Naive thymus-derived CD4-positive, alpha-beta T cell (primary cell): Measurements from ENCODE around the gene SLIT3. TPM values are rescaled to one million over a fixed set of nuclear protein-coding genes. Genes with fewer than 3 reads are reported as not detected.
"Not testable (repeated sequence)": the region's sequence is repeated elsewhere in the genome, so short reads cannot be mapped to it uniquely, and the experiment has no call there.

Source experiments
- ATAC-seq: fragments of 150-1000 bp; cut with Tn5 transposase; 2 replicates; pipeline ENCODE4 v1.10.0; 2021; ENCODE audit warnings: mild to moderate bottlenecking, moderate library complexity
- CTCF ChIA-PET: fragments of 350-600 bp; sonication (Branson Sonifier 250); formaldehyde crosslinking; loops from one replicate; lab custom pipeline; 2021; ENCODE audit warnings: antibody characterized with exemption; lab: Charles Lee
- POLR2A ChIA-PET: fragments of 350-600 bp; sonication (Branson Sonifier 250); formaldehyde crosslinking; loops from one replicate; lab custom pipeline; 2021; ENCODE audit warnings: antibody characterized with exemption, inconsistent platforms; lab: Charles Lee
- DNase-seq, 9 donors: peaks; one replicate each; pipeline versions ENCODE4 v3.0.0 to v3.0.0-alpha.2; 2020 to 2022; ENCODE audit warnings: mixed read lengths in 1 of 9
- H3K27ac ChIP-seq: one replicate; pipeline ENCODE4 v1.7.0; 2013; ENCODE audit warnings: mild to moderate bottlenecking, low read depth, low read length, moderate library complexity
- H3K27me3 ChIP-seq, 2 donors: one replicate each; pipeline ENCODE4 v1.7.0; 2013; ENCODE audit warnings: low read length in 2 of 2, mild to moderate bottlenecking in 2 of 2, moderate library complexity in 2 of 2; ENCODE audit not compliant: control insufficient read depth in 2 of 2, insufficient read depth in 2 of 2
- H3K36me3 ChIP-seq, 3 experiments: 1 replicate in 2 of 3; 2 replicates in 1 of 3; pipeline ENCODE4 v1.7.0; 2013; ENCODE audit warnings: low read length in 3 of 3, mild to moderate bottlenecking in 3 of 3, moderate library complexity in 1 of 3; ENCODE audit not compliant: insufficient read depth in 3 of 3, control insufficient read depth in 2 of 3
- H3K4me1 ChIP-seq, 2 donors: one replicate each; pipeline ENCODE4 v1.7.0; 2013; ENCODE audit warnings: low read length in 2 of 2, mild to moderate bottlenecking in 2 of 2, moderate library complexity in 1 of 2; ENCODE audit not compliant: control insufficient read depth in 2 of 2, insufficient read depth in 2 of 2
- H3K4me3 ChIP-seq: 2 replicates; pipeline ENCODE4 v1.7.0; 2013; ENCODE audit warnings: mild to moderate bottlenecking, low read length
- H3K9me3 ChIP-seq, 3 experiments: 1 replicate in 2 of 3; 2 replicates in 1 of 3; pipeline ENCODE4 v1.7.0; 2013; ENCODE audit warnings: low read length in 3 of 3; ENCODE audit not compliant: control insufficient read depth in 2 of 3
- H3K27ac Mint-ChIP-seq, 9 donors: one replicate each; pipeline ENCODE4 v1.8.0; 2020 to 2022; ENCODE audit warnings: mixed read lengths in 9 of 9, mild to moderate bottlenecking in 8 of 9, moderate library complexity in 5 of 9, inconsistent platforms in 2 of 9
- H3K27me3 Mint-ChIP-seq, 5 donors: one replicate each; pipeline ENCODE4 v1.8.0; 2021 to 2022; ENCODE audit warnings: mixed read lengths in 5 of 5, mild to moderate bottlenecking in 1 of 5
- H3K36me3 Mint-ChIP-seq, 5 donors: one replicate each; pipeline ENCODE4 v1.8.0; 2020 to 2022; ENCODE audit warnings: mixed read lengths in 5 of 5, mild to moderate bottlenecking in 3 of 5, inconsistent platforms in 1 of 5
- H3K4me1 Mint-ChIP-seq, 7 donors: one replicate each; pipeline ENCODE4 v1.8.0; 2020 to 2022; ENCODE audit warnings: mixed read lengths in 7 of 7, mild to moderate bottlenecking in 3 of 7, inconsistent platforms in 1 of 7
- H3K4me3 Mint-ChIP-seq, 10 donors: one replicate each; pipeline ENCODE4 v1.8.0; 2020 to 2022; ENCODE audit warnings: mild to moderate bottlenecking in 10 of 10, mixed read lengths in 10 of 10, moderate library complexity in 6 of 10, inconsistent platforms in 2 of 10
- H3K9me3 Mint-ChIP-seq, 11 donors: one replicate each; pipeline ENCODE4 v1.8.0; 2020 to 2022; ENCODE audit warnings: mixed read lengths in 11 of 11, mild to moderate bottlenecking in 4 of 11, inconsistent platforms in 1 of 11, moderate library complexity in 1 of 11
- intact Hi-C, 2 donors: fragments of 100-400 bp; cut with micrococcal nuclease; formaldehyde crosslinking; loops; one replicate each; pipeline ENCODE4 v1.15.1; 2023
- polyA plus RNA-seq, 2 donors: library from polyadenylated mRNA; unstranded; fragments of 300-500 nt; fragmentation: Illumina TruSeq; gene quantifications; one replicate each; pipeline ENCODE4 v1.2.3, GENCODE V29; 2021
- total RNA-seq, 6 experiments: library from RNA in 5 of 6; stranded (reverse) in 5 of 6; gene quantifications; 1 replicate in 5 of 6; 2 replicates in 1 of 6; pipeline ENCODE4 v1.2.3 and lab custom pipeline; 2021 to 2026

SLIT3 gene
- total and polyA plus RNA-seq, 7 experiments from 2014 or later: 0.34 TPM; not detected in 6

GRCh38 chr5:169106911-169107706 is 193.8 kb downstream of the SLIT3 start:
- intact Hi-C loops: no loop called here
- no peak for DNase-seq
- Mint-ChIP-seq H3K9me3 (peaks cover 0 to 10% (median 4%) of the 10 kb centered on the region in 11 donors), H3K27me3 (peaks cover 0 to 24% (median 4%) of the 10 kb centered on the region in 5 donors), H3K4me3 (no peak overlapping the region), H3K36me3 (no peaks in the 10 kb centered on the region), H3K27ac (no peak overlapping the region), H3K4me1 (no peaks in the 10 kb centered on the region)
- no peak overlapping the region for H3K4me3 ChIP-seq
- CTCF ChIA-PET: no interaction called here
- H3K27me3 ChIP-seq: no peaks in the 10 kb centered on the region
- no peaks in the 10 kb centered on the region for H3K4me1 ChIP-seq
- H3K27ac ChIP-seq: no peak overlapping the region
- ATAC-seq: no peak
- POLR2A ChIA-PET: no interaction called here
- H3K36me3 ChIP-seq: no peaks in the 10 kb centered on the region
- no peaks in the 10 kb centered on the region for H3K9me3 ChIP-seq

GRCh38 chr5:169105582-169105981 is 195.4 kb downstream of the SLIT3 start:
- H3K36me3 Mint-ChIP-seq, ATAC-seq, H3K4me3 Mint-ChIP-seq, H3K4me1 ChIP-seq, H3K9me3 ChIP-seq, intact Hi-C loops, H3K27ac ChIP-seq, H3K4me1 Mint-ChIP-seq, H3K4me3 ChIP-seq, H3K36me3 ChIP-seq, POLR2A ChIA-PET, DNase-seq, H3K27me3 ChIP-seq, H3K27ac Mint-ChIP-seq: not testable (repeated sequence)
- Mint-ChIP-seq H3K9me3 (peaks cover 0 to 14% (median 4%) of the 10 kb centered on the region in 11 donors), H3K27me3 (peaks cover 0 to 24% (median 4%) of the 10 kb centered on the region in 5 donors)
- CTCF ChIA-PET: interaction anchor here (0.7 kb wide), 1 partner anchor 465 kb away, joined by 3 read pairs; no protein-coding TSS in a partner anchor

- CTCF ChIA-PET: no interaction called here
- Mint-ChIP-seq H3K36me3 (no peaks in the 10 kb centered on the region), H3K4me3 (no peak overlapping the region), H3K27ac (no peak overlapping the region), H3K27me3 (peaks cover 0 to 24% (median 4%) of the 10 kb centered on the region in 5 donors), H3K4me1 (no peaks in the 10 kb centered on the region), H3K9me3 (peaks cover 0 to 14% (median 4%) of the 10 kb centered on the region in 11 donors)
- Histone ChIP-seq H3K27ac (no peak overlapping the region), H3K36me3 (no peaks in the 10 kb centered on the region), H3K27me3 (no peaks in the 10 kb centered on the region), H3K4me1 (no peaks in the 10 kb centered on the region), H3K4me3 (no peak overlapping the region), H3K9me3 (no peaks in the 10 kb centered on the region)
- intact Hi-C loops: no loop called here
- ATAC-seq (no peak), DNase-seq (no peak)
- POLR2A ChIA-PET: no interaction called here
Measured at GRCh38 chr5:169104937-169105494, 195.9 kb downstream of the SLIT3 start.

- Histone ChIP-seq H3K4me1 (no peaks in the 10 kb centered on the region), H3K36me3 (no peaks in the 10 kb centered on the region), H3K27me3 (no peaks in the 10 kb centered on the region), H3K27ac (no peak overlapping the region), H3K4me3 (no peak overlapping the region), H3K9me3 (no peaks in the 10 kb centered on the region)
- Mint-ChIP-seq H3K9me3 (peaks cover 0 to 10% (median 2%) of the 10 kb centered on the region in 11 donors), H3K4me3 (no peak overlapping the region), H3K27ac (no peak overlapping the region), H3K36me3 (no peaks in the 10 kb centered on the region), H3K27me3 (peaks cover 0 to 31% (median 4%) of the 10 kb centered on the region in 5 donors), H3K4me1 (no peaks in the 10 kb centered on the region)
- no peak for ATAC-seq
- DNase-seq: no peak
- ChIA-PET CTCF (no interaction called here), POLR2A (no interaction called here)
- intact Hi-C loops: no loop called here
Measured at GRCh38 chr5:169103586-169104181, 197.3 kb downstream of the SLIT3 start.

- no peak overlapping the region for H3K27ac Mint-ChIP-seq
- no peak overlapping the region for H3K4me3 Mint-ChIP-seq
- no peaks in the 10 kb centered on the region for H3K4me1 Mint-ChIP-seq
- H3K9me3 ChIP-seq: no peaks in the 10 kb centered on the region
- no peak overlapping the region for H3K27ac ChIP-seq
- H3K4me3 ChIP-seq: no peak overlapping the region
- H3K36me3 Mint-ChIP-seq: no peaks in the 10 kb centered on the region
- peaks cover 0 to 6% (median 2%) of the 10 kb centered on the region in 11 donors for H3K9me3 Mint-ChIP-seq
- H3K27me3 Mint-ChIP-seq: peaks cover 0 to 32% (median 4%) of the 10 kb centered on the region in 5 donors
- POLR2A ChIA-PET: no interaction called here
- no peaks in the 10 kb centered on the region for H3K4me1 ChIP-seq
- H3K36me3 ChIP-seq: no peaks in the 10 kb centered on the region
- CTCF ChIA-PET: no interaction called here
- intact Hi-C loops: no loop called here
- H3K27me3 ChIP-seq: no peaks in the 10 kb centered on the region
- no peak for DNase-seq
- ATAC-seq: no peak
Measured at GRCh38 chr5:169101966-169102365, 199.0 kb downstream of the SLIT3 start.

- Histone ChIP-seq H3K9me3 (no peaks in the 10 kb centered on the region), H3K4me1 (no peaks in the 10 kb centered on the region), H3K4me3 (no peak overlapping the region), H3K27me3 (no peaks in the 10 kb centered on the region), H3K27ac (no peak overlapping the region), H3K36me3 (no peaks in the 10 kb centered on the region)
- H3K27me3 Mint-ChIP-seq: peaks cover 0 to 25% (median 4%) of the 10 kb centered on the region in 5 donors
- H3K36me3 Mint-ChIP-seq: no peaks in the 10 kb centered on the region
- intact Hi-C loops: no loop called here
- peaks cover 0 to 6% (median 2%) of the 10 kb centered on the region in 11 donors for H3K9me3 Mint-ChIP-seq
- POLR2A ChIA-PET: no interaction called here
- DNase-seq: no peak
- no peaks in the 10 kb centered on the region for H3K4me1 Mint-ChIP-seq
- no peak for ATAC-seq
- CTCF ChIA-PET: no interaction called here
- H3K4me3 Mint-ChIP-seq: no peak overlapping the region
- H3K27ac Mint-ChIP-seq: no peak overlapping the region
Measured at GRCh38 chr5:169100735-169101075, 200.2 kb downstream of the SLIT3 start.
